WTC11 (cell line): Measurements from ENCODE around the gene NBEA.

Experiments used
- ATF2 ChIP-seq: sonication (generic); formaldehyde crosslinking; IDR thresholded peaks from 2 replicates; pipeline ENCODE4 v1.8.1; 2022; ENCODE audit warnings: low read depth, missing genetic modification reagents, borderline replicate concordance
- CTCF ChIP-seq: fragments of 200-600 bp; IDR thresholded peaks from 2 replicates; pipeline ENCODE4 v1.8.0; 2022; ENCODE audit warnings: antibody characterized with exemption
- ZNF121 ChIP-seq: sonication (generic); formaldehyde crosslinking; IDR thresholded peaks from 2 replicates; pipeline ENCODE4 v1.8.0; 2023; ENCODE audit warnings: missing genetic modification reagents
- ZNF532 ChIP-seq: fragments of 250-450 bp; sonication (Bioruptor Pico); IDR thresholded peaks from 2 replicates; pipeline ENCODE4 v1.9.0; 2021; ENCODE audit warnings: mild to moderate bottlenecking, borderline replicate concordance

- no peak for TF ChIP-seq ZNF121
- no peak for TF ChIP-seq ATF2
- no peak for TF ChIP-seq ZNF532 (CRISPR knock-in tag)
- no peak for TF ChIP-seq CTCF
These were observed 610.2 kb downstream of the NBEA start for GRCh38 chr13:35552172-35552844.
